MCF 10A (cell line): ENCODE measurements around the gene SOX5. TPM values are rescaled to one million over a fixed set of nuclear protein-coding genes. Genes with fewer than 3 reads are reported as not detected.

Source experiments
- BruUV-seq: library from RNA; stranded (reverse); fragments of 400-500 nt; replicated peaks from 2 replicates; lab custom pipeline; 2021; lab: Mats Ljungman, UMichigan
- CTCF ChIA-PET: fragments of 300-600 bp; sonication (Branson Sonifier 250); formaldehyde crosslinking; extraction: SDS; loops from one replicate; lab custom pipeline; 2021; ENCODE audit warnings: antibody characterized with exemption, inconsistent platforms; lab: Yijun Ruan, JAX
- POLR2A ChIA-PET: fragments of 300-600, 350-650 bp; sonication (Branson Sonifier 250); formaldehyde crosslinking; extraction: SDS; loops from one replicate; lab custom pipeline; 2020; ENCODE audit warnings: antibody characterized with exemption, inconsistent platforms; lab: Yijun Ruan, JAX
- DNase-seq: peaks from one replicate; pipeline ENCODE4 v3.0.0-alpha.2; 2018; ENCODE audit not compliant: unreplicated experiment
- H3K27ac Mint-ChIP-seq: one replicate; pipeline ENCODE4 v1.8.0; 2022; ENCODE audit warnings: mild to moderate bottlenecking, low read depth, mixed read lengths; ENCODE audit not compliant: unreplicated experiment
- H3K27me3 Mint-ChIP-seq: one replicate; pipeline ENCODE4 v1.8.0; 2022; ENCODE audit warnings: mixed read lengths; ENCODE audit not compliant: insufficient read depth, unreplicated experiment
- H3K36me3 Mint-ChIP-seq: one replicate; pipeline ENCODE4 v1.8.0; 2022; ENCODE audit warnings: mild to moderate bottlenecking, moderate library complexity, mixed read lengths; ENCODE audit not compliant: insufficient read depth, unreplicated experiment
- H3K4me1 Mint-ChIP-seq: one replicate; pipeline ENCODE4 v1.8.0; 2022; ENCODE audit warnings: mixed read lengths; ENCODE audit not compliant: insufficient read depth, unreplicated experiment
- H3K4me3 Mint-ChIP-seq: one replicate; pipeline ENCODE4 v1.8.0; 2022; ENCODE audit warnings: mild to moderate bottlenecking, moderate library complexity, mixed read lengths; ENCODE audit not compliant: unreplicated experiment
- H3K9me3 Mint-ChIP-seq: one replicate; pipeline ENCODE4 v1.8.0; 2022; ENCODE audit warnings: mixed read lengths; ENCODE audit not compliant: unreplicated experiment
- CTCF ChIP-seq: fragments of 200-600 bp; IDR thresholded peaks from one replicate; pipeline ENCODE4 v1.8.0; 2022; ENCODE audit warnings: antibody characterized with exemption, mild to moderate bottlenecking; ENCODE audit not compliant: unreplicated experiment
- intact Hi-C: fragments of 100-400 bp; cut with micrococcal nuclease; formaldehyde crosslinking; loops from 2 replicates; pipeline ENCODE4 v1.14.1; 2022
- total RNA-seq: library from RNA; stranded (reverse); gene quantifications from 2 replicates; pipeline ENCODE4 v1.2.3, GENCODE V29; 2022

The SOX5 gene
- total RNA-seq, 1 experiment from 2014 or later = 0.91 TPM

GRCh38 chr12:23816394-23816851 lies 133.0 kb downstream of the SOX5 start:
- CTCF ChIA-PET = no interaction called here
- no peak for DNase-seq
- Mint-ChIP-seq H3K9me3 (no peaks in the 10 kb centered on the region), H3K4me1 (no peaks in the 10 kb centered on the region), H3K4me3 (no peak overlapping the region), H3K27me3 (peaks cover 66% of the 10 kb centered on the region), H3K27ac (no peak overlapping the region), H3K36me3 (no peaks in the 10 kb centered on the region)
- no TSS peak for BruUV-seq
- POLR2A ChIA-PET = no interaction called here
- no peak for TF ChIP-seq CTCF
- intact Hi-C loops = no loop called here

GRCh38 chr12:23815810-23816209 lies 133.7 kb downstream of the SOX5 start:
- no peak overlapping the region for H3K27ac Mint-ChIP-seq
- ChIA-PET CTCF (no interaction called here), POLR2A (no interaction called here)
- H3K9me3 Mint-ChIP-seq = no peaks in the 10 kb centered on the region
- BruUV-seq = no TSS peak
- H3K27me3 Mint-ChIP-seq = peaks cover 65% of the 10 kb centered on the region
- H3K4me3 Mint-ChIP-seq = no peak overlapping the region
- H3K36me3 Mint-ChIP-seq = no peaks in the 10 kb centered on the region
- intact Hi-C loops = no loop called here
- H3K4me1 Mint-ChIP-seq = no peaks in the 10 kb centered on the region
- no peak for DNase-seq
- TF ChIP-seq CTCF = no peak

- Mint-ChIP-seq H3K4me3 (no peak overlapping the region), H3K36me3 (no peaks in the 10 kb centered on the region), H3K27ac (no peak overlapping the region), H3K9me3 (no peaks in the 10 kb centered on the region), H3K27me3 (peaks cover 65% of the 10 kb centered on the region), H3K4me1 (no peaks in the 10 kb centered on the region)
- BruUV-seq = no TSS peak
- CTCF ChIA-PET = no interaction called here
- POLR2A ChIA-PET = no interaction called here
- no peak for DNase-seq
- intact Hi-C loops = no loop called here
- no peak for TF ChIP-seq CTCF
Observed at GRCh38 chr12:23813206-23813605, 136.3 kb downstream of the SOX5 start.

- DNase-seq = no peak
- BruUV-seq = no TSS peak
- Mint-ChIP-seq H3K9me3 (no peaks in the 10 kb centered on the region), H3K4me1 (no peaks in the 10 kb centered on the region), H3K36me3 (no peaks in the 10 kb centered on the region), H3K27ac (no peak overlapping the region), H3K4me3 (no peak overlapping the region), H3K27me3 (peaks cover 82% of the 10 kb centered on the region)
- ChIA-PET POLR2A (no interaction called here), CTCF (no interaction called here)
- TF ChIP-seq CTCF = no peak
- intact Hi-C loops = no loop called here
Observed at GRCh38 chr12:23810329-23810902, 139.1 kb downstream of the SOX5 start.
